GM12801 (cell line): Measurements from ENCODE around the gene EXOSC10.

Experiments
- TF ChIP-seq, protein P1 (sequence below): IDR thresholded peaks from one replicate; pipeline ENCODE4 v1.5.1; 2011; ENCODE audit warnings: control low read depth; ENCODE audit not compliant: insufficient read length; ENCODE audit errors: extremely low read depth

Gene EXOSC10

GRCh38 chr1:11072216-11072917 is 27.3 kb downstream of the EXOSC10 start:
- TF ChIP-seq, protein P1, sequence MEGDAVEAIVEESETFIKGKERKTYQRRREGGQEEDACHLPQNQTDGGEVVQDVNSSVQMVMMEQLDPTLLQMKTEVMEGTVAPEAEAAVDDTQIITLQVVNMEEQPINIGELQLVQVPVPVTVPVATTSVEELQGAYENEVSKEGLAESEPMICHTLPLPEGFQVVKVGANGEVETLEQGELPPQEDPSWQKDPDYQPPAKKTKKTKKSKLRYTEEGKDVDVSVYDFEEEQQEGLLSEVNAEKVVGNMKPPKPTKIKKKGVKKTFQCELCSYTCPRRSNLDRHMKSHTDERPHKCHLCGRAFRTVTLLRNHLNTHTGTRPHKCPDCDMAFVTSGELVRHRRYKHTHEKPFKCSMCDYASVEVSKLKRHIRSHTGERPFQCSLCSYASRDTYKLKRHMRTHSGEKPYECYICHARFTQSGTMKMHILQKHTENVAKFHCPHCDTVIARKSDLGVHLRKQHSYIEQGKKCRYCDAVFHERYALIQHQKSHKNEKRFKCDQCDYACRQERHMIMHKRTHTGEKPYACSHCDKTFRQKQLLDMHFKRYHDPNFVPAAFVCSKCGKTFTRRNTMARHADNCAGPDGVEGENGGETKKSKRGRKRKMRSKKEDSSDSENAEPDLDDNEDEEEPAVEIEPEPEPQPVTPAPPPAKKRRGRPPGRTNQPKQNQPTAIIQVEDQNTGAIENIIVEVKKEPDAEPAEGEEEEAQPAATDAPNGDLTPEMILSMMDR: no peak

DNA sequence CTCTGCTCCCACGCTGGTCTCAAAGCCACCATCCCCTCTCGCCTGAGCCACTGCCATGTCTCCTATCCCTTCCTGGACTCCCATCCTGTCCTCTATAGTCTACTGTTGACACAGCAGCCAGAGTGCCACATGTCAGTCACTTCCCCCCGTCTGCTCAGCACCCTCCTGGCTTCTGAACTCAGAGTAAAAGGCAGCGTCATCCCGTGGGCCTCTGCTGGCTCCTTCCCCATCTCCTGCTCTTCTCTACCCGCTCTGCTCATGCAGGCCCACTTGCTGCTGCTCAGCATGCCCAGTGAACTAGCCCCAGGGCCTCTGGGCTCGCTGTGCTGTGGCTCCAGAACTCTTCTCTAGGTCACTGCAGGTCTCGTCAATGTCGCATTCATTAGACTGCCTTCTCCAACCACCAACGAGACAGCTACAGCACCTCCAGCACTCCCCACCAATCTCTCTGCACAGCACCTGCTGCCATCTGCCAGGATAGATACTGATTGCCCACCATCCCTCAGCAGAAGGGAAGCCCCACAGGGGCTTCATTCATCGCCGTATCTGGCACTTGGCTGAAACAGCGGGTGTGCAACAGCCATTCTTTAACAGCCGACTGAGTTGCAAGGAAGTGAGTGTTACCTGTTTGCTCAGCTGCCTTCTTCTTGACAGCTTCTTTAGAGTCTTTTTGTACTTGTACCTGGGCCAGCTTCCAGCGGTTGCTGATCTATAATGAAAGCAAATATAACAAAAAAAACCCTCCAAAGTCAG is 28.0 kb downstream of the EXOSC10 start:
- TF ChIP-seq, protein P1: no peak

DNA sequence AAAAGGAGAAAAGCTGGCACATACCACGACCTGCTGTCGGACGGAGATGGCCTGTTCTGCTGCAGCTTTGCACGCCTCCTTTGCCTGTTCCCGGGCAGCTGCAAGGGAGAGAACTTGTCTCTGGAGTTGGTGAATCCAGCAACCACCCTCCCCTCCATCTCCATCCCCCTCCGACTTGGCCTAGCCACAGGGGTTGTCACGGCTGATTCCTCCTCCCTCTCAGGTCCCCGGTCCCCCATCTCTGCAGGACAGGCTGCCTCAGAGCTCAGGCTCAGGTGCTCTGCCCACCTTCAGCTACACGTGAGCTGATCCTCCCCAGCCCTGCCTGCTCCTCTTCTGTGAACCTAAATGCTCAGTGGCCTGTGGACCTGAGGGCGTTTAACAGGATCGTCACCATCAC is 28.8 kb downstream of the EXOSC10 start:
- TF ChIP-seq, protein P1: no peak

DNA sequence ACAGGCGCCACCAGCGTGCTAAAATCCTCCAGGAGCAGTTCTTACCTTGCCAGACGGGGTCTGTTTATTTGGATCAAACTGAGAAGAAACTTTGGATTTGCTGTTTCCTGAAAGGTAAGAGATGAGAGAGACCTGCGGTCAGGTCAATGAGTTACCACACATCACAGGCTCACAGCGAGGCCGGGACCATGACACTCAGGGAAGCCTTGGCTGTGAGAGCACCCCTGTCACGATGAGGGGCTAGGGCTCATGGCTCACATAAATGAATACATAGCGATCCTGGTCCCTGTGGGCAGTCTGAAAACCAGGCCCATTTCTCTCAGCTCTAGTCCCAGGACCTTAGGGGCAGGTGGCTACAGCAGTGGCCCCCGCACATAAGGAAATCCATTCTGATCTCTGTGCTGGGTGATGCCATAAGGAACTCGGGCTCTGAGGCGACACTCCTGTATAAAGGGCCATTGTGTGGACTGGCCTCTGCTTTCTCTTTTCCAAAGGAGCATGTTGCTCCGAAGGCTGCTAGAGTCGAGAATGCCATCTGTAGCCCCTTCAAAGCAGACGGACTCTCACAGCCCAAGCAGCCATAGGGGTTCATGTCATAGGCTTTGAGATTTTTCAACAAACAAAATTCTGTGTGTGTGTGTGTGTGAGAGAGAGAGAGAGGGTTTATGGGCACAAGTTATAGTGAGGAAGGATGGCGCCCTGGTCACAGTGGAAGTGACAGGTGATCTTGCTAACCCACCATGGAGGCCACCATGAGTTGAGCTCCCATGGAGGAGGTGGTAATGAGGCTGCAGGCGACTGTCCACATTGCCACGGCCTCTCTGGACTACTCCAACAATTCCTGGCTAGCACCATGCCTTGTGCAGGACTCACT is 30.8 kb downstream of the EXOSC10 start:
- TF ChIP-seq, protein P1: no peak

- TF ChIP-seq, protein P1: no peak
These were observed 31.7 kb downstream of the EXOSC10 start for GRCh38 chr1:11067716-11068599.

DNA sequence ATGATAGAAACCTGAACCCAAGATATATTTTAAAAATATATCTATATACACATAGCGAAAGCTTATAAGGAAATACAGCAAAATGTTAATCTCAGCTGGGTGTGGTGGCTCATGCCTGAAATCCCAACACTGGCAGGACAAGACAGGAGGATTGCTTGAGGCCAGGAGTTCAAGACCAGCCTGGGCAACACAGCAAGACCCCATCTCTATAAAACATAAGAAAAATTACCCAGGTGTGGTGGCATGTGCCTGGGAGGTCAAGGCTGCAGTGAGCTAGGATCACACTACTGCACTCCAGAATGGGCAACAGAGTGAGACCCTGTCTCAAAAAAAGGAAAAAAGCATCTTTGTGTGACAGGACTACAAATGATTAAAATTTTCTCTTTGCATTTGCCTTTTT is 33.9 kb downstream of the EXOSC10 start:
- TF ChIP-seq, protein P1: no peak

GRCh38 chr1:11064942-11065341 is 34.7 kb downstream of the EXOSC10 start:
- TF ChIP-seq, protein P1: no peak
